OCI-LY3 (cell line): ENCODE data around the gene ADGRG6.

Experiments used
- H2AFZ ChIP-seq: fragments of 200-600, 300-600 bp; shearing (Covaris generic); 2 replicates; pipeline ENCODE4 v1.6.0; 2014; ENCODE audit warnings: antibody characterized with exemption, low read depth, low read length
- H3K27ac ChIP-seq: fragments of 200-600, 300-600 bp; sonication (generic); 2 replicates; pipeline ENCODE4 v1.5.1; 2014; ENCODE audit warnings: mild to moderate bottlenecking, low read length, moderate library complexity, mixed read lengths
- H3K27me3 ChIP-seq: fragments of 200-600, 300-600 bp; sonication (generic); 2 replicates; pipeline ENCODE4 v1.6.1; 2014; ENCODE audit warnings: low read depth, low read length, mixed read lengths
- H3K36me3 ChIP-seq: fragments of 200-600, 300-600 bp; sonication (generic); replicated peaks from 2 replicates; pipeline ENCODE3; 2014; ENCODE audit warnings: low read depth, low read length, mixed read lengths
- H3K4me1 ChIP-seq: fragments of 300-600, 200-600 bp; sonication (generic); 2 replicates; pipeline ENCODE4 v1.6.1; 2014; ENCODE audit warnings: low read length, mixed read lengths
- H3K4me2 ChIP-seq: fragments of 200-600, 300-600 bp; sonication (generic); 2 replicates; pipeline ENCODE4 v1.6.1; 2014; ENCODE audit warnings: low read length, mixed read lengths
- H3K4me3 ChIP-seq: fragments of 300-600, 200-600 bp; sonication (generic); 2 replicates; pipeline ENCODE4 v1.5.1; 2014; ENCODE audit warnings: antibody characterized with exemption, mild to moderate bottlenecking, low read length, moderate library complexity
- H3K79me2 ChIP-seq: fragments of 300-600, 200-600 bp; shearing (Covaris generic); 2 replicates; pipeline ENCODE4 v1.6.1; 2014; ENCODE audit warnings: mild to moderate bottlenecking, low read length, mixed read lengths
- H3K9ac ChIP-seq: fragments of 300-600, 200-600 bp; shearing (Covaris generic); 2 replicates; pipeline ENCODE4 v1.6.0; 2014; ENCODE audit warnings: mild to moderate bottlenecking, low read length, moderate library complexity
- H3K9me3 ChIP-seq: fragments of 200-600, 300-600 bp; shearing (Covaris generic); 2 replicates; pipeline ENCODE4 v1.6.1; 2014; ENCODE audit warnings: low read length, mixed read lengths; ENCODE audit not compliant: insufficient read depth
- H4K20me1 ChIP-seq: fragments of 200-600, 300-600 bp; sonication (generic); 2 replicates; pipeline ENCODE4 v1.6.1; 2016; ENCODE audit warnings: low read length, mixed read lengths; ENCODE audit not compliant: insufficient read depth
- EZH2phosphoT487 ChIP-seq: fragments of 200-600 bp; shearing (Covaris generic); IDR thresholded peaks from 2 replicates; pipeline ENCODE4 v1.6.1; 2018; ENCODE audit warnings: antibody characterized with exemption, mixed run types, low read depth
- TF ChIP-seq, protein P1 (sequence below): fragments of 200-600, 300-600 bp; sonication (generic); IDR thresholded peaks from 2 replicates; pipeline ENCODE4 v1.5.1; 2014; ENCODE audit warnings: antibody characterized with exemption, low read length, low read depth

The ADGRG6 gene

DNA sequence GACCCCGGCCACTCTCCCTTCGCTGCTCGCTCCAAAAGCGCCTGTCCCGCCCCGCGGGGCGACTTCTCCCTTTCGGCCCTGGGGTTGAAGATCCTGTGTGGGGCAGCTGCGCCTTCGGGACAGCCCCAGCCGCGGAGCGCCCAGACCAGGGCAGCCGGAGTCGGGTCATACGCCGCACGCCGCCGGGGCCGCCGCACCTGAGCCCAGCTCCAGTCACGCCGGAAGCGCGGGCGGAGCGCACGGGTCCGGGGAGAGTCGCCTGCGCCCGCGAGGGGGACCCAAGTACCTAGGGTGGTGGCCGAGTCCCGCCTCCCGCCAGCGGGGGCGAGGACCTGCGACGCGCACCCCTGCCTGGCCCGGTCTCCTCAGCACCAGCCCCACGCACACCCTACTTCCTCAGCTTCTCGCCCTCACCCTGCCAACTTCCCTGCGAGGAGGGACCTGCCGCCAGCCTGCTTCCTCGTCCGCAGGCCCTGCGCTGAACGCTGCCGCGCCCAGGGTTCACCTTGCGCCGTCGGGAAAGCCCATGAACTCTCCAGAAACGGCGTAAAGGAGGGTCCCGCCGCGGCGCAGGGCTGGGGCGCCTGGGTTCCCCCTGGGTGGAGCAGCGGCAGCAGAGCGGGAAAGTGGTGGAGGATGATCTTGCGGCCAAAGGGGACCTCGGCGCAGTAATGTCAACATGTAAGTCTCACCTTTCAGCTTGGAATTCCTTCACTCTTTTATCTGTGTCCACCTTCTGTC lies at the start of gene ADGRG6:
Gene ADGRG6 (plus strand): TSS at position 357 of the 741 bp plus-strand sequence. CDS start 323 bp downstream, at position 680.
- Histone ChIP-seq H4K20me1 (no peaks in the 10 kb centered on the region), H3K27ac (no peak within 1 kb of the TSS), H3K79me2 (no peaks in the 10 kb centered on the region), H3K4me2 (peak within 1 kb of the TSS; percentile 58), H3K36me3 (no peaks in the 10 kb centered on the region), H3K9ac (peak within 1 kb of the TSS; percentile 28; the same call in 1 of the 2 replicates), H3K9me3 (no peaks in the 10 kb centered on the region), H3K4me3 (peak within 1 kb of the TSS; percentile 73), H3K27me3 (no peaks in the 10 kb centered on the region), H2AFZ (no peak within 1 kb of the TSS; the same call in 1 of the 2 replicates), H3K4me1 (peaks cover 7% of the 10 kb centered on the region)
- TF ChIP-seq, protein P1, sequence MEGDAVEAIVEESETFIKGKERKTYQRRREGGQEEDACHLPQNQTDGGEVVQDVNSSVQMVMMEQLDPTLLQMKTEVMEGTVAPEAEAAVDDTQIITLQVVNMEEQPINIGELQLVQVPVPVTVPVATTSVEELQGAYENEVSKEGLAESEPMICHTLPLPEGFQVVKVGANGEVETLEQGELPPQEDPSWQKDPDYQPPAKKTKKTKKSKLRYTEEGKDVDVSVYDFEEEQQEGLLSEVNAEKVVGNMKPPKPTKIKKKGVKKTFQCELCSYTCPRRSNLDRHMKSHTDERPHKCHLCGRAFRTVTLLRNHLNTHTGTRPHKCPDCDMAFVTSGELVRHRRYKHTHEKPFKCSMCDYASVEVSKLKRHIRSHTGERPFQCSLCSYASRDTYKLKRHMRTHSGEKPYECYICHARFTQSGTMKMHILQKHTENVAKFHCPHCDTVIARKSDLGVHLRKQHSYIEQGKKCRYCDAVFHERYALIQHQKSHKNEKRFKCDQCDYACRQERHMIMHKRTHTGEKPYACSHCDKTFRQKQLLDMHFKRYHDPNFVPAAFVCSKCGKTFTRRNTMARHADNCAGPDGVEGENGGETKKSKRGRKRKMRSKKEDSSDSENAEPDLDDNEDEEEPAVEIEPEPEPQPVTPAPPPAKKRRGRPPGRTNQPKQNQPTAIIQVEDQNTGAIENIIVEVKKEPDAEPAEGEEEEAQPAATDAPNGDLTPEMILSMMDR: no peak
- no peak for TF ChIP-seq EZH2phosphoT487

DNA sequence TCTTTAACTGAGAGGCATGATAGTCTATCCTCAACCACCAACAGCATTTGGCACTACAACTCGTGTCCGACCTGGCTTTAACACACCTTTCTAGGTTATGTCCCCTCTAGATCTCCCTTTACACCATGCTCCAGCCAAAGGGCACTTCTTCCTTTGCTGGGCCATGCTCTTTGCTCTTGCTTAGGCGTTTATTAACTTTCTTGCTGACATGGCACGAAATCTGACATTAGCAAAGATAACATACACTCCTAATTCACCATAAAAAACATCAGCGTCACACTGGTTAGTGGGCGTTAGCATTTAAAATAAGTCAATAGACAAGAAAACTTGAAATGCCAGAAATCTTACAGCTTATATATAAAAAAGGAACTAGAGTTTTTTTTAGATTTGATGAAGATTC lies 47.3 kb upstream of the ADGRG6 start:
- no peaks in the 10 kb centered on the region for H3K4me1 ChIP-seq
- H3K27ac ChIP-seq: no peak overlapping the region
- no peak overlapping the region for H3K4me3 ChIP-seq
- H4K20me1 ChIP-seq: no peaks in the 10 kb centered on the region
- TF ChIP-seq, protein P1: no peak
- TF ChIP-seq EZH2phosphoT487: no peak
- no peak overlapping the region for H2AFZ ChIP-seq
- H3K9ac ChIP-seq: no peak overlapping the region
- no peaks in the 10 kb centered on the region for H3K79me2 ChIP-seq
- no peaks in the 10 kb centered on the region for H3K36me3 ChIP-seq
- no peaks in the 10 kb centered on the region for H3K27me3 ChIP-seq
- no peaks in the 10 kb centered on the region for H3K9me3 ChIP-seq
- no peak overlapping the region for H3K4me2 ChIP-seq

DNA sequence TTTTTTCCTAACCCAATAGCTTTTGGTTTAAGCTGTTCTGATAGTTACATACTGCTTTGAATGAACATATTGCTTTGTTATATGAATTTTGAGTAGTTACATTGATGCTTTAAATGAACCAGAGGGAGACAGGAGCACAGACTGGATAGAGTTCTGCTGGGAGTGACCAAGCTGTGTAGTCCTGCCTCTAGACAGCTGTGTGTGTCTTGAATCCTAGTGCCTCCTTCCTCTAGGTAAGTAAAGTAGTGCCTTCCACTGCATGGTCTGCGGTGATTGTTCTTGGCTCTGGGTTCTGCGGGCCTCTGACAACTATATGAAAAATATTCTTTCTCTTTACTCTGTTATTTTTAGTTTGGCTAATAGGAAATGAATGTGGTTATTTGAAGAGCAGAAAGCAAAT lies 46.0 kb upstream of the ADGRG6 start:
- Histone ChIP-seq H3K9me3 (no peaks in the 10 kb centered on the region), H3K4me1 (no peaks in the 10 kb centered on the region), H3K4me3 (no peak overlapping the region), H3K79me2 (no peaks in the 10 kb centered on the region), H4K20me1 (no peaks in the 10 kb centered on the region), H2AFZ (no peak overlapping the region), H3K4me2 (no peak overlapping the region), H3K9ac (no peak overlapping the region), H3K27me3 (no peaks in the 10 kb centered on the region), H3K27ac (no peak overlapping the region), H3K36me3 (no peaks in the 10 kb centered on the region)
- TF ChIP-seq, protein P1: no peak
- no peak for TF ChIP-seq EZH2phosphoT487

DNA sequence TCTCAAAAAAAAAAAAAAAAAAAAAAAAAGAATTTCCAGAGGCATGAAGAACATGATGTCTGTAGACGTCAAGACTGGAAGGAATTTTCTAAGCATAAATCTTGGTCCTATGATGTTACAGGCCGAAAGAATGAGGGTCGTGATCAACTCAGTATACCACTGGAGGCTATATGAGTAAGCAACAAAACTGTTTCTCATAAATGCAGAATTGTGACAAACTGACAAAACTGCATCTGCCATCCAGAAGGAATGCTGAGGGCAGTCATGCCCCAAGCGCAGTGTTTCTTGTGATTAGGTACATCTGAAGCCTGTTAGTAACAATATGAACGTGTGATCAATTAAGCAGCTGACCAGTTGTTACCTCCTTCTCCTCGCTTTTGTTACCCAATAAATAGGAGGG lies 43.5 kb upstream of the ADGRG6 start:
- no peak for TF ChIP-seq EZH2phosphoT487
- TF ChIP-seq, protein P1: no peak
- Histone ChIP-seq H3K4me3 (no peak overlapping the region), H4K20me1 (no peaks in the 10 kb centered on the region), H3K4me1 (no peaks in the 10 kb centered on the region), H3K79me2 (no peaks in the 10 kb centered on the region), H3K36me3 (no peaks in the 10 kb centered on the region), H3K27ac (no peak overlapping the region), H3K9me3 (no peaks in the 10 kb centered on the region), H2AFZ (no peak overlapping the region), H3K4me2 (no peak overlapping the region), H3K27me3 (no peaks in the 10 kb centered on the region), H3K9ac (no peak overlapping the region)
